Sigmoid colon (tissue), 4 donors: ENCODE results near the gene RSF1.

Experiments
- EP300 ChIP-seq, 4 donors: sonication (generic); formaldehyde crosslinking; IDR thresholded peaks; one replicate each; pipeline ENCODE4 v1.6.1; 2017; ENCODE audit warnings: antibody characterized with exemption in 4 of 4
- POLR2A ChIP-seq, 2 donors: fragments of 450-650 bp; IDR thresholded peaks; one replicate each; pipeline ENCODE4 v1.6.1; 2016; ENCODE audit warnings: antibody characterized with exemption in 2 of 2, mild to moderate bottlenecking in 2 of 2, moderate library complexity in 2 of 2
- POLR2AphosphoS5 ChIP-seq, 4 donors: sonication (generic); formaldehyde crosslinking; IDR thresholded peaks; one replicate each; pipeline ENCODE4 v1.6.1; 2017; ENCODE audit warnings: antibody characterized with exemption in 4 of 4
- TF ChIP-seq, protein P1 (sequence below), 4 experiments: fragments of 450-650 bp in 3 of 4; fragments of 200-600 bp in 1 of 4; IDR thresholded peaks; one replicate each; pipeline ENCODE4 v1.5.1; 2016 to 2019; ENCODE audit warnings: antibody characterized with exemption in 4 of 4, mild to moderate bottlenecking in 3 of 4, moderate library complexity in 2 of 4

GRCh38 chr11:77821349-77821851 is 878 bp upstream of the RSF1 start:
- TF ChIP-seq, protein P1, sequence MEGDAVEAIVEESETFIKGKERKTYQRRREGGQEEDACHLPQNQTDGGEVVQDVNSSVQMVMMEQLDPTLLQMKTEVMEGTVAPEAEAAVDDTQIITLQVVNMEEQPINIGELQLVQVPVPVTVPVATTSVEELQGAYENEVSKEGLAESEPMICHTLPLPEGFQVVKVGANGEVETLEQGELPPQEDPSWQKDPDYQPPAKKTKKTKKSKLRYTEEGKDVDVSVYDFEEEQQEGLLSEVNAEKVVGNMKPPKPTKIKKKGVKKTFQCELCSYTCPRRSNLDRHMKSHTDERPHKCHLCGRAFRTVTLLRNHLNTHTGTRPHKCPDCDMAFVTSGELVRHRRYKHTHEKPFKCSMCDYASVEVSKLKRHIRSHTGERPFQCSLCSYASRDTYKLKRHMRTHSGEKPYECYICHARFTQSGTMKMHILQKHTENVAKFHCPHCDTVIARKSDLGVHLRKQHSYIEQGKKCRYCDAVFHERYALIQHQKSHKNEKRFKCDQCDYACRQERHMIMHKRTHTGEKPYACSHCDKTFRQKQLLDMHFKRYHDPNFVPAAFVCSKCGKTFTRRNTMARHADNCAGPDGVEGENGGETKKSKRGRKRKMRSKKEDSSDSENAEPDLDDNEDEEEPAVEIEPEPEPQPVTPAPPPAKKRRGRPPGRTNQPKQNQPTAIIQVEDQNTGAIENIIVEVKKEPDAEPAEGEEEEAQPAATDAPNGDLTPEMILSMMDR (IDR thresholded peaks at IDR 0.05), result no peak
- TF ChIP-seq POLR2AphosphoS5 (IDR thresholded peaks at IDR 0.05), result no peak
- TF ChIP-seq POLR2A (IDR thresholded peaks at IDR 0.05), result no peak
- no peak for TF ChIP-seq EP300 (IDR thresholded peaks at IDR 0.05)
